Measurements from ENCODE around the gene PUS3. TPM values are rescaled to one million over a fixed set of nuclear protein-coding genes. Genes with fewer than 3 reads are reported as not detected.

Gene PUS3
- total RNA-seq, 4 donors from 2014 or later, result 6.6 to 11.2 (median 8.1) TPM

DNA sequence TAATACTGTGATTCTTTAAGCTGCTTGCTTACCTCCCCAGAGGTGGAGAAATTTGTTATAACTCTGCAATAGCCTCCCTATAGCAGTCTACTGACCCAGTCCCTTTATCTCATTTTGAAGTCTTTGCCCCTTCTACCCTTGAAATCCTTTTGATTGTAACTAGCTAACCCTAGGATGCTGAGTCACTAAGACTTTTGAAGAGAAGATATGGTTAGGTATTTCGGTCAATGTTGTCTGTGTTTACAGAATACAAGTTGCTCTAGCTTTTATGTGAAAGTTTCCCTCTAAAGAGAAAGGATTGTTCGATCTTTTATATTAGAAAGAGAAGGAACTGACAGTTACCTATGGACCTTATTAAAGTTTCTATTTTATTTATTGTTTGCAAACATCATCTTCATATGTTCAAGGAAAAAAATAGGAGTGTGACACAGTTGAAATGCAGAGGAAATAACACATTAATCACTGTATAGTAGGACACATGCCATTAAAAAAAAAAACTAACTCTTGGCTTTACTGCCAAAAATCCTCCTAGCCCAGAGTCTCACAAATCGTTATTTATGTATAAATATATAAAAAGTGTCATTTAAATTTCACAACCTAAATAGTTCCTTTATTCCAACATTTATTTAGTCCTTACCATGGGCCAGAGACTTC is 12.4 kb downstream of the PUS3 start:
- H3K4me3 ChIP-seq (ENCODE audit: low read depth, poor library complexity, severe bottlenecking), result no peak overlapping the region
- TF ChIP-seq POLR2A (IDR thresholded peaks at IDR 0.05) (no peak), CTCF (IDR thresholded peaks at IDR 0.05) (no peak)
- intact Hi-C loops (cut with DNase I; ENCODE audit: low total_unique reads), result no loop called here
- 73 to 76% methylated on average over 3 of the region's 3 CpGs for WGBS, 2 donors
- no peak for DNase-seq (ENCODE audit: low spot score in 2 of 2)

DNA sequence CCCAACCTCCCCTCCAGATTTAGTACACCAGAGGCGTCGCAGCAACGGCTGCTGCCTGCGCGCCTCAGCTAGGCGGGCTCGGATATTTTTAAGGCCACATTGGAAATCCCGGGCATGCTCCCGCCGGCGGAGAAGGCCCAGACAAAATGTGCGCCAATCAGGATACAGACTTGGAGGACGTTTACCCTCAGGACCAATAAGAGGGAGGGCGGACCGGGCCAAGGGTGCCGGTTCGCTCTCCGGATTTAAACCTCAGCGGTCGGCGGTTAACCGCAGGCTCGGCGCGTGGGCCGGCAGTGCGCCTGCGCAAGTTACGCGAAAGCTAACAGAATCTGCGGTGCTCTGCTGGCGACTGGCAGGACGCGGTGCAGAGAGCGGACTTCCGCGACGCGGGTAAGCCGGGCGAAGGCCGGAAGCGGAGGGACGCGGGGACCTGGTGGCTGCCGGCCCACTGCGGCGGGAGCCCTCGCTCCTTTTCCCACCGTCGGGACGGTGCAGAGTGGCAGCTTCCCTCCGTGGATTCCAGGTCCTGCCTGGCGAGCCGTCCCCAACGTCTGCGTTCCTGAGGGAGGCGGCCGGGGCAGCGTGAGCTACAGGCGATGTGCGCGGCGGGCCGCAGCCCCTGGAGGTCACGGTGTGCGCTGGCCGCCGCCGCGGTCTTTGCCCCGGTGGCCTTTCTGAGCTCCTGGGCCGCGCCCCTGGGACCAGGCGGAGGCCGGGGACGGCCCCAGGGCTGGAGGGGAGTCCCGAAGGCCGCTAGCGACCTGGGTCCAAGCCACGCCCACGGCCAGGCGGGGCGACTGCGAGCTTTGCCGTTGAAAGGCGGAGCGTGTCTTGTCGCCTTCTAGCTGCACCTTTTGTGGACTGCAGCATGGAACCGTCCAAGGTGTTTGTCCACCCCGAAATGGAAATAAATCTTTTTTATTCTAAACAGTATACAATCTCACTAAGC is 15.4 kb downstream of the PUS3 start, which contains the start of gene HYLS1:
HYLS1 (plus strand) TSS at position 296 of the 952 bp plus-strand sequence. CDS start 11,701 bp downstream, outside the sequence.
- intact Hi-C loops (cut with DNase I; ENCODE audit: low total_unique reads), result no loop called here
- TF ChIP-seq POLR2A (IDR thresholded peaks at IDR 0.05) (no peak), CTCF (IDR thresholded peaks at IDR 0.05) (no peak)
- DNase-seq (ENCODE audit: low spot score in 2 of 2), result peak; percentile 93 to 98
- 0% methylated on average over 46 to 61 of the region's 91 CpGs for WGBS, 2 donors
- H3K4me3 ChIP-seq (ENCODE audit: low read depth, poor library complexity, severe bottlenecking), result peak within 1 kb of the TSS; percentile 73

GRCh38 chr11:125886997-125887372 is 16.0 kb downstream of the PUS3 start:
- DNase-seq (ENCODE audit: low spot score in 2 of 2), result peak; percentile 34 to 88
- intact Hi-C loops (cut with DNase I; ENCODE audit: low total_unique reads), result no loop called here
- TF ChIP-seq POLR2A (IDR thresholded peaks at IDR 0.05), result no peak
- no peak for TF ChIP-seq CTCF (IDR thresholded peaks at IDR 0.05)
- WGBS, 2 donors, result 6 to 10% methylated on average over 12 to 23 of the region's 24 CpGs
- peak overlapping the region; percentile 73 for H3K4me3 ChIP-seq (ENCODE audit: low read depth, poor library complexity, severe bottlenecking)

- no peak overlapping the region for H3K4me3 ChIP-seq (ENCODE audit: low read depth, poor library complexity, severe bottlenecking)
- WGBS, 2 donors, result 76% methylated on average over 8 of the region's 8 CpGs
- TF ChIP-seq CTCF (IDR thresholded peaks at IDR 0.05) (no peak), POLR2A (IDR thresholded peaks at IDR 0.05) (no peak)
- no peak for DNase-seq (ENCODE audit: low spot score in 2 of 2)
- intact Hi-C loops (cut with DNase I; ENCODE audit: low total_unique reads), result no loop called here
Observed at GRCh38 chr11:125883375-125883774, 19.6 kb downstream of the PUS3 start.

GRCh38 chr11:125881291-125881690 is 21.7 kb downstream of the PUS3 start:
- TF ChIP-seq POLR2A (IDR thresholded peaks at IDR 0.05), result no peak
- TF ChIP-seq CTCF (IDR thresholded peaks at IDR 0.05), result no peak
- H3K4me3 ChIP-seq (ENCODE audit: low read depth, poor library complexity, severe bottlenecking), result no peak overlapping the region
- 69 to 75% methylated on average over 1 of the region's 1 CpG for WGBS, 2 donors
- intact Hi-C loops (cut with DNase I; ENCODE audit: low total_unique reads), result no loop called here
- no peak for DNase-seq (ENCODE audit: low spot score in 2 of 2)

Measured in lower leg skin (tissue), 4 donors.